ENCODE measurements around the gene EPB41.
"Not testable (repeated sequence)": the region's sequence is repeated elsewhere in the genome, so short reads cannot be mapped to it uniquely, and the experiment has no call there.

Gene EPB41

DNA sequence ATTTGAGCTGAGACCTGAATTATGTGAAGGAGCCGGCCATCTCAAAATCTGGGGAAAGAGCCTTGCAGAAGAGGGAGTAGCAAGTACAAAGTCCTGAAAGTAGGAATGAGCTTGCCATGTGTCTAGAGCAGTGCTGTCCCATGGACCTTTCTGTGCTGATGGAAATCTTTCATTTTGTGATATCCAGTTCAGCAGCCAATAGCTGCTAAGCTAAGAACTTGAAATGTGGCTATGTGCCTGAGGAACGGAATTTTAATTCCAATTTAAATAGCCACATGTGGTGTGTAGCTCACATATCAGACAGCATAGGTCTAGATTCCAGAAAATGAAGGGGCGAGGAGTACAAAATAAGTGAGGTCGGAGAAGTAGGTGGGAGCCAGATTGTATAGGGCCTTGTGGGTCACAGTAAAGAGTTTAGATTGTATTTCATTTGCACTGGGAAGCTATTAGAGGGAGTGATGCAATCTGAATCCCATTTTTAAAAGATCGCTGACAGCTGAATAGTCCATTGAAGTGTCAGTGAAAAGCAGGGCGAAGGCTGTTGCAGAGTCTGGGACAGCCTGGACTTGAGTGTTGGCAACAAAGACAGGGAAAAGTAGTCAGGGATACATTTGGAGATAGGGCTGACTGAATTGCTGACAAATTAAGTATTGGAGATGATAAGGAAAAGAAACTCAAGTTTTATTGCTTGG lies 129.1 kb downstream of the EPB41 start:
- no peak for DNase-seq (ENCODE audit: extremely low spot score)
- TF ChIP-seq CTBP1 (IDR thresholded peaks at IDR 0.05; ENCODE audit: borderline replicate concordance) = no peak
- no peak for TF ChIP-seq L3MBTL2 (conservative IDR thresholded peaks at IDR 0.05)
- TF ChIP-seq FOXM1 (IDR thresholded peaks at IDR 0.05; ENCODE audit: borderline replicate concordance) = no peak
- TF ChIP-seq SUZ12 (IDR thresholded peaks at IDR 0.05) = no peak
- POLR2A ChIA-PET = no interaction called here
- CTCF ChIA-PET = interaction anchor here (1.3 to 2.1 kb wide), 2 partner anchors 12 to 161 kb away, joined by 4 to 10 read pairs; no protein-coding TSS in a partner anchor

DNA sequence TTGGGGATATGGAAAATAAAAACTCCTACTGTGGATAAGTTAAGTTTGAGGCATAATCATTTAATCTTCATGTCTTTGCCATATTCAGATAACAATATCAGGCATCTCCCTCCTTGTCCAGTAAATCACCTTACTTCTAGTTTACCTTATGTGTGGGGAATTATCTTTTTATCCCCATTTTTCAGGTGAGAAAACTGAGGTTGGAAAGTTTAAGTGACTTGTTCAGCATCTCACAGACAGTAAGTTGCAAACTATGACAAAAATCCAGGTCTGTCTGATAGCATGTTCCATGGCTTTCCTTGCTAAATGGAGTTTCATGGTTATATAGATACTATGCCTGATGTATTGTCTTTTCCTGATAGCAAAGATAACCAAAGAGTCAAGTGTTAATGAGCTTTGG lies 129.6 kb downstream of the EPB41 start:
- ChIA-PET CTCF (interaction anchor here (1.0 to 2.1 kb wide), 2 partner anchors 162 to 167 kb away, joined by 3 to 10 read pairs; no protein-coding TSS in a partner anchor), POLR2A (no interaction called here)
- TF ChIP-seq HDGF (IDR thresholded peaks at IDR 0.05; ENCODE audit: borderline replicate concordance) = no peak
- DNase-seq (ENCODE audit: extremely low spot score) = no peak

DNA sequence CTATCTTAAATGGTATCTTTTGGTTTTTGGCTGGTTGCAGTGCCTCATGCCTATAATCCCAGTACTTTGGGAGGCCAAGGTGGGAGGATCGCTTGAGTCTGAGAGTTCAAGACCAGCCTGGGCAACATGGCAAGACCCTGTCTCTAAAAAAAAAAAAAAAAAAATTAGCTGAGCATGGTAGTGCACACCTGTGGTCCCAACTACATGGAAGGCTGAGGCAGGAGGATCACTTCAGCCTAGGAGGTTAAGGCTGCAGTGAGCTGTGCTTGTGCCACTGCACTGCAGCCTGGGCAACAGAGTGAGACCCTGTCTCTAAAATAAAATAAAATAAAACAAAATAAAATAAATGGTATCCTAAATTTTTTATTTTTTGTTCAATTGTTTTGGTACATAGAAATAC lies 131.3 kb downstream of the EPB41 start:
- POLR2A ChIA-PET; DNase-seq (ENCODE audit: extremely low spot score); CTCF ChIA-PET: not testable (repeated sequence)

DNA sequence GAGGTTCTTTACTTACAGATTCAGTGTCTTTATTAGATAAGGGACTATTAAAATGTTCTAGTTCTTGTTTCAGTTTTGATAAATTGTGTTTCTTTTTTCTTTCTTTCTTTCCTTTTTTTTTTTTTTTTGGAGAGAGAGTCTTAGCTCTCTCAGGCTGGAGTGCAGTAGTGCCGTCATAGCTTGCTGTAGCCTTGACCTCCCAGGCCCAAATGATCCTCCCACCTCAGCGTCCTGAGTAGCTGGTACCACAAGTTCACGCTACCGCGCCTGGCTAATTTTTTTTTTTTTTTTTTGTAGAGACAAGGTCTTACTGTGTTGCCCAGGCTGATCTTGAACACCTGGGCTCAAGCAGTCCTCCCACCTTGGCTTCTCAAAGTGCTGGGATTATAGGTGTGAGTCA lies 132.8 kb downstream of the EPB41 start:
- TF ChIP-seq CTBP1 (IDR thresholded peaks at IDR 0.05; ENCODE audit: borderline replicate concordance) (no peak), SUZ12 (IDR thresholded peaks at IDR 0.05) (no peak), SP1 (IDR thresholded peaks at IDR 0.05) (no peak), ELF4 (IDR thresholded peaks at IDR 0.05) (no peak), BHLHE40 (IDR thresholded peaks at IDR 0.05; ENCODE audit: borderline replicate concordance) (no peak), LEF1 (IDR thresholded peaks at IDR 0.05; ENCODE audit: borderline replicate concordance) (no peak), NFRKB (IDR thresholded peaks at IDR 0.05) (no peak), ARNT (IDR thresholded peaks at IDR 0.05) (no peak), HDGF (IDR thresholded peaks at IDR 0.05; ENCODE audit: borderline replicate concordance) (no peak), TARDBP (IDR thresholded peaks at IDR 0.05) (no peak), FOXA1 (IDR thresholded peaks at IDR 0.05) (no peak), FOXK2 (IDR thresholded peaks at IDR 0.05) (no peak), L3MBTL2 (conservative IDR thresholded peaks at IDR 0.05) (no peak), ZNF384 (IDR thresholded peaks at IDR 0.05) (no peak), FOXM1 (IDR thresholded peaks at IDR 0.05; ENCODE audit: borderline replicate concordance) (no peak)
- TF ChIP-seq, protein P1, sequence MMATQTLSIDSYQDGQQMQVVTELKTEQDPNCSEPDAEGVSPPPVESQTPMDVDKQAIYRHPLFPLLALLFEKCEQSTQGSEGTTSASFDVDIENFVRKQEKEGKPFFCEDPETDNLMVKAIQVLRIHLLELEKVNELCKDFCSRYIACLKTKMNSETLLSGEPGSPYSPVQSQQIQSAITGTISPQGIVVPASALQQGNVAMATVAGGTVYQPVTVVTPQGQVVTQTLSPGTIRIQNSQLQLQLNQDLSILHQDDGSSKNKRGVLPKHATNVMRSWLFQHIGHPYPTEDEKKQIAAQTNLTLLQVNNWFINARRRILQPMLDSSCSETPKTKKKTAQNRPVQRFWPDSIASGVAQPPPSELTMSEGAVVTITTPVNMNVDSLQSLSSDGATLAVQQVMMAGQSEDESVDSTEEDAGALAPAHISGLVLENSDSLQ (IDR thresholded peaks at IDR 0.05) = no peak
- ChIA-PET POLR2A (no interaction called here), CTCF (no interaction called here)
- no peak for DNase-seq (ENCODE audit: extremely low spot score)

DNA sequence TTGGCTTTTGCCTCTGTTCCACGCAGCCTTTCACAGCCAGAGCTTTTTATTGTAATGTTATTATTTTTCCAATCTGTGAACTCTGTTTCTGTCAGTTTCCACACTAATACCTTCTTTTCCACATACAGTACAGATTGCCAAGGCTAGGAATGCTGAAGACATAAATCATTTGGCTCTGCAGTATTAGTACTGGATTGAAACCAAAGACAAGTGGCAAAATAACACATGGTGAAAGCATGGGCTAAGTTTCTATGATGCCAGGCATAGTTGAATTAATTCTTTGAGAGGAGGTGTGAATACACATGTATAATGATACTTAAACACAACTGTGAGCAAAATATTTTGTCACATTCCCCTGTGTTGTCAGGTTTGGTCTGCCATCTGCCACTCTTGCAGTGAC lies 135.8 kb downstream of the EPB41 start:
- no peak for DNase-seq (ENCODE audit: extremely low spot score)
- CTCF ChIA-PET = no interaction called here
- TF ChIP-seq ARNT (IDR thresholded peaks at IDR 0.05) (no peak), CTBP1 (IDR thresholded peaks at IDR 0.05; ENCODE audit: borderline replicate concordance) (no peak), NFRKB (IDR thresholded peaks at IDR 0.05) (no peak), L3MBTL2 (conservative IDR thresholded peaks at IDR 0.05) (no peak), TARDBP (IDR thresholded peaks at IDR 0.05) (no peak), FOXM1 (IDR thresholded peaks at IDR 0.05; ENCODE audit: borderline replicate concordance) (no peak), FOXA1 (IDR thresholded peaks at IDR 0.05) (no peak), ZNF384 (IDR thresholded peaks at IDR 0.05) (no peak), LEF1 (IDR thresholded peaks at IDR 0.05; ENCODE audit: borderline replicate concordance) (no peak), HDGF (IDR thresholded peaks at IDR 0.05; ENCODE audit: borderline replicate concordance) (no peak), ELF4 (IDR thresholded peaks at IDR 0.05) (no peak), SUZ12 (IDR thresholded peaks at IDR 0.05) (no peak), SP1 (IDR thresholded peaks at IDR 0.05) (no peak), FOXK2 (IDR thresholded peaks at IDR 0.05) (no peak)
- TF ChIP-seq, protein P1 (IDR thresholded peaks at IDR 0.05) = no peak
- POLR2A ChIA-PET = interaction anchor here (1.4 kb wide), 1 partner anchor 131 kb away, joined by 7 read pairs; the partner anchor contains the start of gene SRSF4

DNA sequence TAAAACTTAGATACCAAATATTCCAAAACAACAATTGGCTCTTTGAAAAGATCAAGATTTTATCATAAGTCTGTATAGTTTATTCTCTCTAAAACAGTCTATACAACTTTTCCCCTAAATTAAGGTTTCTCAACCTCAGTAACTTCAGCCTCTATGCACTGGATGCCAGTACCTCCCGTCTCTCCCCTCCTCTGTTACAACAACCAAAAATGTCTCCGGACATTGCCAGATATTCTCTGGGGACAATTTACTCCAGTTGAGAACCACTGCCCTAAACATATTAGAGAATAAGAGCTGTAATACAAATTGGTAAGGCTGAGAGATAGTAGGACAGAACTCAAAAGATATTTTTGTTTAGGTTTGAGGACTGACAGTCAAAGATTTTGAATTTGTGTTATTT lies 137.7 kb downstream of the EPB41 start:
- no peak for DNase-seq (ENCODE audit: extremely low spot score)
- no peak for TF ChIP-seq ELF4 (IDR thresholded peaks at IDR 0.05)
- TF ChIP-seq TARDBP (IDR thresholded peaks at IDR 0.05) = no peak
- TF ChIP-seq SP1 (IDR thresholded peaks at IDR 0.05) = no peak
- no peak for TF ChIP-seq FOXK2 (IDR thresholded peaks at IDR 0.05)
- no peak for TF ChIP-seq NFRKB (IDR thresholded peaks at IDR 0.05)
- no peak for TF ChIP-seq L3MBTL2 (conservative IDR thresholded peaks at IDR 0.05)
- no peak for TF ChIP-seq FOXA1 (IDR thresholded peaks at IDR 0.05)
- no peak for TF ChIP-seq LEF1 (IDR thresholded peaks at IDR 0.05; ENCODE audit: borderline replicate concordance)
- TF ChIP-seq, protein P1 (IDR thresholded peaks at IDR 0.05) = no peak
- TF ChIP-seq HDGF (IDR thresholded peaks at IDR 0.05; ENCODE audit: borderline replicate concordance) = no peak
- no peak for TF ChIP-seq ARNT (IDR thresholded peaks at IDR 0.05)
- no peak for TF ChIP-seq FOXM1 (IDR thresholded peaks at IDR 0.05; ENCODE audit: borderline replicate concordance)
- no peak for TF ChIP-seq ZNF384 (IDR thresholded peaks at IDR 0.05)
- no peak for TF ChIP-seq BHLHE40 (IDR thresholded peaks at IDR 0.05; ENCODE audit: borderline replicate concordance)
- no peak for TF ChIP-seq CTBP1 (IDR thresholded peaks at IDR 0.05; ENCODE audit: borderline replicate concordance)
- CTCF ChIA-PET = interaction anchor here (0.6 kb wide), 1 partner anchor 10 kb away, joined by 10 read pairs; no protein-coding TSS in a partner anchor
- POLR2A ChIA-PET = no interaction called here
